HepG2 (cell line): ENCODE results near the gene PNLIPRP2. TPM values are rescaled to one million over a fixed set of nuclear protein-coding genes. Genes with fewer than 3 reads are reported as not detected.

Experiments
- BRCA1 ChIP-seq: sonication (generic); formaldehyde crosslinking; IDR thresholded peaks from 2 replicates; pipeline ENCODE4 v1.4.0; 2020; ENCODE audit warnings: missing genetic modification reagents
- MTA1 ChIP-seq: sonication (generic); formaldehyde crosslinking; IDR thresholded peaks from 2 replicates; pipeline ENCODE4 v1.4.0; 2020; ENCODE audit warnings: missing genetic modification reagents, mild to moderate bottlenecking, borderline replicate concordance
- NFKBIZ ChIP-seq: IDR thresholded peaks from 2 replicates; pipeline ENCODE4 v1.6.1; 2018; ENCODE audit warnings: missing genetic modification reagents, missing compliant biosample characterization
- NKX3-1 ChIP-seq: sonication (generic); formaldehyde crosslinking; IDR thresholded peaks from 2 replicates; pipeline ENCODE4 v1.5.0; 2020; ENCODE audit warnings: missing genetic modification reagents
- REPIN1 ChIP-seq: sonication (generic); formaldehyde crosslinking; IDR thresholded peaks from 2 replicates; pipeline ENCODE4 v1.8.0; 2022; ENCODE audit warnings: missing genetic modification reagents, low read depth, mild to moderate bottlenecking, borderline replicate concordance
- SIN3A ChIP-seq: IDR thresholded peaks from 2 replicates; pipeline ENCODE4 v1.6.1; 2011; ENCODE audit warnings: low read depth, mild to moderate bottlenecking, control low read depth, low read length, borderline replicate concordance
- SP5 ChIP-seq: IDR thresholded peaks from 2 replicates; pipeline ENCODE4 v1.6.1; 2016; ENCODE audit warnings: low read depth, borderline replicate concordance
- XRCC5 ChIP-seq: fragments of 200-400 bp; formaldehyde crosslinking; optimal IDR thresholded peaks from 2 replicates; pipeline ENCODE3; 2017; ENCODE audit warnings: mild to moderate bottlenecking, low read length
- ZBTB14 ChIP-seq: sonication (generic); formaldehyde crosslinking; IDR thresholded peaks from 2 replicates; pipeline ENCODE4 v1.4.0; 2020; ENCODE audit warnings: missing genetic modification reagents
- ZBTB40 ChIP-seq, 2 experiments: fragments of 450-650 bp in 1 of 2; sonication (generic) in 1 of 2; formaldehyde crosslinking in 1 of 2; IDR thresholded peaks; 2 replicates each; pipeline versions ENCODE4 v1.6.1 to v1.8.0; 2016 to 2022; ENCODE audit warnings: antibody characterized with exemption in 1 of 2, mild to moderate bottlenecking in 1 of 2, missing genetic modification reagents in 1 of 2
- ZMYM2 ChIP-seq: sonication (generic); formaldehyde crosslinking; IDR thresholded peaks from 2 replicates; pipeline ENCODE4 v1.8.0; 2022; ENCODE audit warnings: mild to moderate bottlenecking, missing genetic modification reagents
- ZNF543 ChIP-seq: sonication (generic); formaldehyde crosslinking; IDR thresholded peaks from 2 replicates; pipeline ENCODE4 v1.4.0; 2020; ENCODE audit warnings: mild to moderate bottlenecking, missing genetic modification reagents
- ZNF558 ChIP-seq: sonication (generic); formaldehyde crosslinking; IDR thresholded peaks from 2 replicates; pipeline ENCODE4 v1.9.0; 2022; ENCODE audit warnings: mild to moderate bottlenecking, missing genetic modification reagents, borderline replicate concordance
- ZNF678 ChIP-seq: sonication (generic); formaldehyde crosslinking; IDR thresholded peaks from 2 replicates; pipeline ENCODE4 v1.4.0; 2020; ENCODE audit warnings: mild to moderate bottlenecking, missing genetic modification reagents
- polyA plus RNA-seq, 8 experiments: library from polyadenylated mRNA; depleted of rRNA in 3 of 8; stranded (reverse) in 7 of 8; unstranded in 1 of 8; fragments of >200 nt; fragmentation: Illumina TruSeq in 4 of 8; extraction: Trizol in 4 of 8; gene quantifications; 2 replicates each; pipeline versions ENCODE4 v1.2.1 to v1.2.3, GENCODE V29; 2011 to 2016; ENCODE audit warnings: low read depth in 4 of 8, missing spikeins in 1 of 8, mixed read lengths in 1 of 8; ENCODE audit not compliant: insufficient read depth in 1 of 8
- total RNA-seq, 5 experiments: library from RNA; depleted of rRNA; stranded (reverse); fragments of >200 nt; fragmentation: Illumina TruSeq; extraction: Trizol; gene quantifications; 2 replicates each; pipeline ENCODE4 v1.2.3, GENCODE V29; 2016; ENCODE audit warnings: low read depth in 1 of 5

PNLIPRP2 gene
- total and polyA plus RNA-seq, 2 of the 13 experiments (the other 11 are each of a cell fraction or from before 2014, with no cell fraction given), result 0.21 to 0.97 TPM

GRCh38 chr10:116694243-116694926 is 73.6 kb downstream of the PNLIPRP2 start (continued):
- TF ChIP-seq REPIN1 (CRISPR knock-in tag) (peak; percentile 44; the same call in 1 of the 2 replicates), NFKBIZ (CRISPR knock-in tag) (no peak), NKX3-1 (CRISPR knock-in tag) (no peak), SP5 (peak; percentile 95), ZBTB14 (CRISPR knock-in tag) (no peak), ZNF678 (CRISPR knock-in tag) (no peak), XRCC5 (peak; percentile 12), SIN3A (no peak), ZMYM2 (CRISPR knock-in tag) (no peak), MTA1 (CRISPR knock-in tag) (peak; percentile 96), ZNF543 (CRISPR knock-in tag) (peak; percentile 76; the same call in 1 of the 2 replicates), BRCA1 (CRISPR knock-in tag) (no peak), ZNF558 (no peak), ZBTB40 (IDR thresholded peaks at IDR 0.05) (no peak), ZBTB40 (CRISPR knock-in tag; IDR thresholded peaks at IDR 0.05) (no peak)
